HG02610 (cell line): ENCODE results near the gene CMIP.

Source experiments
- ATAC-seq: cut with Tn5 transposase; IDR thresholded peaks from one replicate; pipeline ENCODE4 v1.9.1; 2021; ENCODE audit warnings: mild to moderate bottlenecking, moderate library complexity; ENCODE audit not compliant: unreplicated experiment

CMIP gene

DNA sequence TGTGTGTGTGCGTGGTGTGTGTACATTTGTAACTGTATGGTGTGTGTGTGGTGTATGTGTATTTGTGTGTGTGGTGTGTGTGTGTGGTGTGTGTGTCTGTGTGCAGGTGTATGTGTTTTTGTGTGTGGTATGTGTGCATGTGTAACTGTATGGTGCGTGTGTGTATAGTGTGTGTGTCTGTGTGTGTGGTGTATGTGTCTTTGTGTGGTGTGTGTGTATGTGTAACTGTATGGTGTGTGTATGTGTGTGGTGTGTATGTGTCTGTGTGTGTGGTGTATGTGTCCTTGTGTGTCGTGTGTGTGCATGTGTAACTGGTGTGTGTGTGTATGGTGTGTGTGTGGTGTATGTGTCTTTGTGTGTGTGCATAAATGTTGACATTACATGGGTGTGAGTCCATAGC, 170.8 kb downstream of the CMIP start:
- ATAC-seq, result no peak

DNA sequence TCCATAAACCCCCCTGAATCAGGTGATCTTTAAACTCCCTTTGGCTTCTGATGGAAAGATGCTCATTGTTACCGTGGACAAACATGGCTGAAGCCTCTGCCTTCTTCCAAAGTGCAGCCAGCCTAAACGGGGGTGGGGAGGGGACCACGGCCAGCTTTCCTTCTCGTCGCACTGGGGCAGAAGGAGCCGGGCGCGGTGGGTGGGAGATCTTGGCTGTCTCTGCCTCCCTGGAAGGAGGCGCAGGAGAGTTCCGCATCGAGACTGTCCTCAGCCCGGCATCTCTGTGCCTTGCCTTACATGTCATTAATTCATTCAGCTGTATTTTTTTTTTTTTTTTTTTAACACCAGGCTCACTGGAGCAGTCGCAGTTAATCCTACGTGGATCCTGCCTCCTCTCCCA, 171.2 kb downstream of the CMIP start:
- ATAC-seq, result no peak

DNA sequence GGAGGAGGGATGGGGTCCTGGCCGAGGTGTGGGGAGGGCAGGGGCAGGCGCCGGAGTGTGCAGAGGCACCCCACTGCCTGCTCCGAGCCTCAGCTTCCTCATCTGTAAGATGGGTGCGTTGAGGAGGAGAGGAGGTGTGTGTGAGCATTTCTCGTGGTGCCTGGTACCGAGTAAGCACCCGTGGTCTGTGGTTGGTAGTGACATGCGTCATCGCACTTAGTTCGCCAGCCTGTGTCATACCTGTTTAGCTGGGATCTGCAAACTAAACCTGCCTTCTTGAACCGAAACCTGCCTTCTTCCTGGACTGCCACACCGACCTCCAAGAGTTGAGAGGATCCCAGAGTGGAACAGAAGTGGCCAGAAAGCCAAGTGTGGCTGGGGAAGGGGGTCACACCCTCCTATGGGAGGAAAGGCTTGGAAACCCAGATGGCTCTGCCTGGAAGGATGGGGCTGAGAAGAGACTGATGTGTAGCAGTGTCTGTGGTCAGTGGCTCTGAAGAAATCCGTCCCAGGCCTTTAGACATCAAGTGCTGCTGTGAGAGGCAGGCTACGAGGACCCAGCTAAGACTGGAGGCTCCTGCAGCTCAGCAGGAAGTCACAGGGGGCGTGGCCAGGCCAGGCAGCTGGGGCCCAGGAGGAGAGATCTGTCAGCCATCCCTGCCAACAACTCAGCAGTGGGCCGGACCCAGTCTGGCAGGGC, 171.9 kb downstream of the CMIP start:
- peak; percentile 81 for ATAC-seq

DNA sequence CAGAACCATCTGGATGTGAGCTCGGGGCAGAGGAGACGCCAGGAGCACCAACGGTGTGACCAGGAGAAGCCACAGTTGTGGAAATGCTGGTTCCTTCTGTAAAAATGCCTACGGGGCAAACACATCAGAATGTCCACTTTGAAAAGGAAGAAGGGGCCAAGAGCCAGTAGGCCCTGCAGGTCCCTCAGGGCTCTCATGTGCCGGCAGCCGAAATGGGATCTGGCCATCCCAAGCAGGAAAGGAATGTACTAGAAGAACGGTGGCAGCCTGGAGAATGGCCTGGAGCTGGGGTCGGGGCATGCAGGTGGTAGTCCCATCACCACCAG, 172.4 kb downstream of the CMIP start:
- ATAC-seq, result no peak

DNA sequence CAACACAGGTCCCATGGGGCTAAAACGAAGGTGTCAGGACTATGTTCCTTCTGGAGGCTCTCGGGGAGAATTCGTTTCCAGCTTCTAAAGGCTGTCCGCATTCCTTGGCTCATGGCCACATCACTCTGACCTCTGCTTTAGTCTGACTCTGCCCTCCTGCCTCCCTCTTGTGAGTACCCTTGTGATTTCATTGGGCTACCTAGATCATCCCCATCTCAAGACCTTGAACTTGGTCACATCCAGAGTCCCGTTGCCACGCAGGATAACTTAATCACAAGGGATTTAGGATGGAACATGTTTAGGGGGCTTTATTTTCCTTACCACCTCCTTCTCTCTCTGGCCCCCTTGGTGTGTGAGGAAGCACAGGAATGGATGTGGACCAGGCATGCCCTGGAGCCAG, 173.6 kb downstream of the CMIP start:
- ATAC-seq, result no peak

DNA sequence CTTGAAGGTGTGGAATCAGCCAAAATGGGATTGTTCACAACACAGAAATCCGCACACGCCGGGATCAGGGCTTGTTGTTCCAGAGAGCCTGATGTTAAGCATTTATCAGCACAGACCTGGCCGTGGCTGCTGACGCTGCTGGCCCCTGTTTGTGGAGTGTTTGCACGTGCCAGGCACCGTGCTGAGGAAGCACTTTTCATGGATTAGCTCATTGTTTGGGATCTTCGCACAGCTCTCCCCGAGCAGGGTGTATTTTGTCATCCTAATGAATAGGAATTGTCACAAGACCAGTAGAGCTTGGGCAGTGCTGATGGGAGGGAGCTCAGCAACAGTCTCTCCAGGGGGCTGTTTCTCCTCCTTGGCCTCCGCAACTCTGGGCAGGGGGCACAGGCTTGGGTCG, 174.1 kb downstream of the CMIP start:
- ATAC-seq, result no peak

DNA sequence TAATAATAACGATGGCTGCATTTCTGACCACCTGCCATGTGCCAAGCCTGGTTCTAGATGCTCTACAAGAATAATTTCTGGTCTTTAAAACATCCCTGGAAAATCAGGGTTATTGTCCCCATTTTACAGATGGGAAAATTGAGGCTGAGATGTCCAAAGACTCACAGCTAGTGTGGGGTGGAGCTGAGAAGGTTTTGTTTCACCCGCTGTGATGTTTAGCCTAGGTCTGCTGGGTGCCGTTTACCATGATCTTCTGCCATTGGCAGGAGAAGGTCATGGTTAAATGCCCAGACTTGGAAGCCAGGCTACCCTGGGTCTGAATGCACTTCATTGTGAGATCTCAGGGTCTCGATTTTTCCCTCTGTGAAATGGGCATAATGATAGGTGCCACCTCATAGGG, 175.4 kb downstream of the CMIP start:
- no peak for ATAC-seq

DNA sequence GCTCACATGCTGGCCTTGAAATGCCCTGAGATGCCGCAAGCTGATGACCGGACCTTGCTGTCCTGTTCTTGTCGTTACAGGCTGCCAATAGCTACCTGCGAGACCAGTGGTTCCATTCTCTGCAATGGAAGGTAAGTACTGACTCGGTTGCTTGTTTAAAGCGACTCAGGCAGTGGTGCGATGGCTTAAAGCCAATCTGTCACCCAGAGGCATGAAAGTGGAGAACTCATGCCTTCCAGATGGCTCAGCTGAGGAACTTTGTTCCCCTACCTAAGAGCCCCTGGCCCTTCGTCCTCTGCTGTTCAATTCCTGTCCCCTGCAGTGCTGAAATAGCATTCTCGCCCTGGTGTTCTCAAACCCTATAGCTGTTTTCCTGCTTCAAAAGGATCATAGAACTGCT, 176.2 kb downstream of the CMIP start:
- no peak for ATAC-seq

DNA sequence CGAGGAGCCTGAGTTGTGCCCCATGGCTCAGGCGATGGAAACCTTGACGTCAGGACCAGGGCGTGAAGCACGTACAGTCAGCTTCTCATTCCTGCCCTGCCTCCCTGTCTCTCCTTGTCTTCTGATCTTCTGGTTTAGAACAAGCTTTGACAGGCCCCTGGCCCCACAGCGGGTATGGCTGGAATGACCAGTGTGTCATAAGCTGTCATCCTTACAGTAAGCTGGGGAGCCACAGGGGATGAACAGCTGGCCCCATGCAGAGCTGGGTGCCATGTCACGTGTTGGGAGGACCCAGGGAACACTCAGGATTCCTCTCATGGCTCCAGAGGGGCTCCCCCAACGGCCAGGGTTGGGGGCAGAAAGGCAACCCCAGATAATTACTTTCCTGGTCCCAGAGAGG, 176.9 kb downstream of the CMIP start:
- ATAC-seq, result no peak

DNA sequence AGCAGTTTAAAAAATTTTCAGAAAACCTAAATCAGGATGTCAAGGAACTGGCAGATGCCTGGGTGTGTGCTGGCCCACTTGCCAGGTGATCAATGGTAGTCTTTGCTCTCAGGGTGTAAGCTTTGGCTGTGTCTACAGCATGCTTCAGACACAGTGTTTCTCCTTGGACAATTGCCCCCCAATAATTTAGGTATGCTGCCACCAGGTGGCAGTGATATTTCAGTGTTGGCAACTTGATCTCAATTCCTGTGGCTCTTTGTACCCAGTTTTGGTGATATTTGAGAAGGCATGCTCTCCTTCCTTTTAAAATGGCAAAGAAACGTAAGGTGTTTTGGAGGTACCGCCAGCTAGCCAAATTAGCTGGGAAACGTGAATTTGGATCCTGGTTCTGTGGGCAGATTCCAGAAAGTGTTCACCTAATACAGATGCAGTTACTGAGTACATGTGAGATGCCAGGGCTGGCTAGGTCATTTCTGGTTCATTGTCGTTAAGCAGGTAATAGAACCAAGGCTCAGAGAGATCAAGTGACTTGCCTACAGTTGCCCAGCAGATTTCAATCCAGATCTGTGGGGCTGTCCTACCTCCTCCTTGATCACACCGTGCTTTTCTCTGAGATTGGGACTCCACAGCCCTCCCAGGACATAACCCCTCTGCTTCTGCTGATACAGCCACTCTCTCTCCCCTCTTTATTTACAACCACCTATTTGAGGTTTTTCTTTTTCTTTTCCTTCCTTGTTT, 178.9 kb downstream of the CMIP start:
- no peak for ATAC-seq

DNA sequence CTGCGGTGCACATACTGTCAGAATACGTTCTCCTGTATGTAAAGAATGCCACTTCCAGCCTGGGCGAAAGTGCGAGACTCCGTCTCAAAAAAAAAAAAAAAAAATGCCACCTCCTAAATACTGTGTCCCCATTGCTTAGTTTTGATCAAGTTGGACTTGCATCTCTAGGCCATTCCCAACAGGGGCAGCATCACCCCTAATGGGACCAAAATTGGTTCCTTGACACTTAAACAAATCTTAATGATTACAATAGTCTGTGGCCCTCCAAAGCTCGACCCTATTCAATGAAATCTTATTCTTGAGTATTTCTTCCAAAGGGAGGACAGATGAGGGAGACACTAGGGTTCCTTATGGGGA, 179.8 kb downstream of the CMIP start:
- no peak for ATAC-seq

DNA sequence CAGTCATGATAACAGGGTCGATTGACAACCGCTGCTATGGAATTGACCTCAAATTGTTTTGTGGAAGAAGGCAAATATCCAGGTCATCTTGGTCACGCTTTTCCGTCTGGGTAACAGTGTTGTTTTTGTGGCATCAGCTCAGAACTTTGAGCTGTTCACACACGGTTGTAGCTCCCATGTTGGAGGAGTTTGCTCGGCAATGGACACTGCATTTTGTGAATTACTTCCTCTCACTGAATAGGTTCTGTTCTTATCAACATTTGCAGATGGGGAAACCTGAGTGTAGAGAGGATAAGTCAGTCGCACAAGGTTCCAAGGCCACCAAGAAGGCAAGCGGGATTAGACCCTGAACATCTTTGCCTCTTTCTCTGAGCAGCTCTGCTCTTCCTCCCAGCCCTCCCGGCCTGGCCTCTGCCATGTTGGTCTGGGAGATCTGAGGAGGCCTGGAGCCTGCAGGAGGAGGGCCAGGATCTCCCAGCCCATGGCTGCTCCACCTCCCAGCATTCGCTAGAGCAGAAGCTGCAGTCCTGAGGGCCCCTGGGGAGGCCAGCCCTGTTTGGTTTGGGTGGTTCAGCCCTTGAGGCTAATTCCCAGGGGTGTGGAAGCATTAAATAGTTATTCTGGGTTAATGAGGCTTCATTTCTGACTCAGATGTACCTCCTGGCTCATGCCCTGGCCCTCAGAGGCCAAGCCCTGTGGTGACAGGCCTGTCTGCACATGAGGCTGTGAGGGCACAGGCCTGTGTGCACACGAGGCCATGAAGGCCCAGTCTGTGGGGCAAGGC, 180.3 kb downstream of the CMIP start:
- ATAC-seq, result peak; percentile 28

DNA sequence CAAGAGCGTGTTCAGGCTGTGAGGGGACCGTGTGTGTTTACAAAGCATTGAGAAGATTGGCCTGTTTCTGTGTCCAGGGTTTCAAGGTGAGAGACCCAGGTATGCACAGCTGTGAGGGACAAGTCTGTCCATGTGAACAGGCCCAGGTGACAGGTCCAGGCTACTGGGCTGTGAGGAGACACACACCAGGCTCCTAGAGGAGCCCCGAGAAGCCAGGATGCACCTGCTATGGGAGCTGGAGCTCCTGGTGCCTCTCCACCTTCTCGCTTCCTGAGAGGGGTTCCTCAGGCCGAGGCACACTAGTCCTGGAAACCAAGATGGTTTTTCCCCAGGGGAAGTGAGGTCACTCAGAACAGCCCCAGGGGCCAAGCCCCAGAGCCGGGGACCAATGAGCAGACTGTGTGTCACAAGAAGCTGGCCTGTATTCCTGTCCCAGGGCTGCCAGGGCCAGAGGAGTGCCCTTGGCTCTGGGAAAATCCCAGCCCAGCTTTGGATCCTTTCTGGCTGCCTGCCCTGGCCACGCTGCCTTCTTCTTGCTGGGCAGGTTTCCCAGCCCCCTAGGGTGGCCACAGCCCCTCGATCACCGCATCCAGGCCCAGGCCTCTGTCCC, 181.0 kb downstream of the CMIP start:
- peak; percentile 48 for ATAC-seq

DNA sequence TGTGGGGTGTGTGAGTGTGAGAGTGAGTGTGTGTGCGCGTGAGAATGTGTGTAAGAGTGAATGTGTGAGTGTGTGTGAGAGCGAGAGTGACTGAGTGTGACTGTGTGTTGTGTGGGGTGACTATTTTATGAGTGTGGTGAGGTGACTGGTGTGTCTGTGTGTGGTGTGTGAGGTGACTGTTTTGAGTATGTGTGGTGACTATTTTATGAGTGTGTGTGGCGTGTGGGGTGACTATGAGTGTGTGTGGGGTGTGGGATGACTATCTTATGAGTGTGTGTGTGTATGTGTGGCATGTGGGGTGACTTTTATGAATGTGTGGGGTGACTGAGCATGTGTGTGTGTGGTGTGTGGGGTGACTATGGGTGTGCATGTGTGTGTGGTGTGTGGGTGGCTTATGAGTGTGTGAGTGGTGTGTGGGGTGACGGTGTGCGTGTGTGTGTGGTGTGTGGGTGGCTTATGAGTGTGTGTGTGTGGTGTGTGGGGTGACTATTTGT, 181.6 kb downstream of the CMIP start:
- peak; percentile 25 for ATAC-seq

DNA sequence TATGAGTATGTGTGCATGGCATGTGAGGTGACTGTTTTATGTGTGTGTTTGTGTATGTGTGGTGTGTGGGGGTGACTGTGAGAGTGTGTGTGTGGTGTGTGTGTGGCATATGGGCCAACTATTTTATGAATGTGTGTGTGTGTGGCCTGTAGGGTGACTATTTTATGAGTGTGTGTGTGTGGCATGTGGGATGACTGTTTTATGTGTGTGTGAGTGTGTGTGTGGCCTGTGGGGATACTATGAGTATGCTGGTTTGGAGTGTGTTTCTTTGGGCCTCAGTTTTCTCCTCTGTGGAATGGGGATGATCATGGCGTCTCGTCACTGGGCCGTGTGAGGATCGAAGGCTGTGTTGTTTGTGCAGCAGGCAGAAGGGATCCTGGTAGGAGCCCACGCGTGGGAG, 182.4 kb downstream of the CMIP start:
- ATAC-seq, result no peak

DNA sequence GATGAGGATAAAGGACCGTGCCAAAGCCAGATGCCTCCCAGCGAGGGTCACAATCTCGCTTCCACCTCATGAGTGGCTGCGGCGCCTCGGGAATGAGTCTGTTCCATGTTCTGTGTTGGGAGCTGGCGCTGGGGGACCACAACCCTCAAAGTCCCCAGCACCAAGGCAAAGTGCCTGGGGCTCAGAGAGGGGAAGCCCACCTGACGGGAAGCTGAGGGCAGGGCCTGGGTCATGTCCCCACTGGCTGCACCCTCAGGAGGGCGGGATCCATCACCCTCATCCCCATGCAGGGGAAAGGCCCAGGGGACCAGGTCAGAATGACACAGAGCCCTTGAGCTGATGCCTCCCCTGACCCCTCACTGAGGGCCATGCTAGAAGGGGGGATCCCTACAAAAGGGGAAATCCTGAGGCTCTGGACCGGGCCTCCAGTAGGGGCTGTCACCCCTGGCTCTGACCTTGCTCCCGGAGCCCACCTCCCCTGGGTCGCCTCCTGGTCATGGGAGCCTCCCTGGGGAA, 183.2 kb downstream of the CMIP start:
- ATAC-seq, result no peak

DNA sequence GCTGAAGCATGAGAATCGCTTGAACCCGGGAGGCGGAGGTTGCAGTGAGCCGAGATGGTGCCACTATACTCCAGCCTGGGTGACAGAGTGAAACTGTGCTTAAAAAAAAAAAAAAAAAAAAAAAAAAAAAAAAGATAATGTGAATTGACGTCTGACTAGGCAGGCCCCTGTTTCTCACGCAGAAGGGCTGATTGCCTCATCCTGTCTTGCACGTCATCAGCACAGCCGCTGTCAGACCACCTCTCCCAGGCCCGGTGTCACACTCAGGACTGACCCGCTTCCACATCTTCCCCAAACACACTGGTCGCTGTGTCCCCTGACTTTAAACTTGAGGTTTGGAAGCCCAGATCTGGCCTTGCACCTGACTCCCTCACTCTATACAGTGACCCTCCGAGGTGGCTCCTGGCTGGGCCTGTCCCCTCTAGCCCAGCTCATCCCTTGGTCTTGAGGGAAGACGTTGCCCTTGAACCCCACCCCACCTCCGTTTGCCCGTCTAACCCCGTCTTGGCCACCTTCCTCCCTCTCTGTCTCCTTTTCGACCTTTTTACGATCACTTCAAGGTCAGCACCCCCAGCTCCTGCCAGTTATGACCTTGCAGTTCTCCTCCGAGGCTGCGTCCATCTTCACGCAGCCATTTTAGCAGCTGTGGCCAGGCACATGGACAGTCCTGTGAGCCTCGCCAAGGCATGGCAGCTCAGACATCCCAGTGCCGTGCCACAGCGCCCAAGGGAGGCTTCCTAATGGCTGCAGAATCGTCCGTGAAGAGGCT, 184.6 kb downstream of the CMIP start:
- ATAC-seq, result no peak

DNA sequence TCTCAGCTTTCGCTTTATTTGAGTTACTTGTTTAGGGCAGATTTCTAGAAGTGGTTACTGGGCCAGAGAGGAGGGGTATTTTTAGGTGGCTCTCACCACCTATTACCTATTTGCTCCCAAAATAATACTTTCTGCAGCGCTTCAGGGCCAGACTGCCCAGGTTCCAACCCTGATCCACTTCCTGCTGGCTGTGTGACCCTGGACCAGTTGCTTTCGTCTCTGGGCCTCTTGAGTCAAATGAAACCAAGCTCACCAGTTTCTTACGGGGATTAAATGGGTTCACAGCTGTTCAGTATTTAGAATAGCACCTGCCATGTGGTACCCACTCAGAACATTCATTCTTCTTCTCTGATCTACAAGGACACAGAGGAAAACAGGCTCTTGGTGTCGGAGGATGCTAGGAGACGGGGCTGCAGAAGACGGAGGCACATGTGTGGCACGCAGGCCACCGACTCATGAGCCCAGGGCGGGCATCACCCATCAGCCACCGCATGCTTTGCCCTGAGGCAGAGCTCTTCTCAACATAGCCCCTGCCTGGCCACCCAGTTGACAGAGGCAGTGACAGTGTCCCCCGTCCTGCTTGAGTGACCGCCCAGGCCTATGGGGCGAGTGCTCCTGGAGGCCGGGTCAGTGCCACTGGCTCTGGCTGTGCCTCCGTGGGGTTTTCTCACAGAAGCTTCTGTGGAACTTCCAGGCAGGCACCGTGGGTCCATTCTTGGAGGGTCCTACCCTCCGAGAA, 185.5 kb downstream of the CMIP start:
- ATAC-seq, result no peak

DNA sequence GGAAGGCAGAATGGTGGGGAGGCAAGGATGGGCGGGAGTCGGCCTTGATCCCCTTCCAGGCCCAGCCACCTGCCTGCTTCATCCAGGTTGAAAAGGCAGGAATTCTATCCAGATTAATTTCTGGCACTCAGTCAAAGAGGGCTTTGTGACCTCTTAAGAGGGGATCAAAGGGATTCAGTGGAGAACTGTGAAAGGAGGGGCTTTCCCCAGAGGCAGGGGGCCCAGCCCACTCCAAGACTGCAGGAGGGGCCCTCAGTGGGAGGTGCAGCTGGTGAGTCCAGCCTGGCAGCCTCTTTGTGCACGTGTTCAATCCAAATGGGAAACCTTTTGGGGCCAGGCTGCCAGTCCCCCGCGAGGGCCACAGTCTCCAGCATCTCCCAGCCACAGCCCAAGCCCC, 186.0 kb downstream of the CMIP start:
- no peak for ATAC-seq
